NT2/D1 (cell line): ENCODE results near the gene MPP2.

Source experiments
- SUZ12 ChIP-seq: IDR thresholded peaks from 2 replicates; pipeline ENCODE4 v1.6.1; 2011; ENCODE audit not compliant: insufficient read length, insufficient read depth; ENCODE audit errors: extremely low read depth
- YY1 ChIP-seq: IDR thresholded peaks from 2 replicates; pipeline ENCODE4 v1.6.1; 2011; ENCODE audit not compliant: insufficient read length, insufficient read depth

DNA sequence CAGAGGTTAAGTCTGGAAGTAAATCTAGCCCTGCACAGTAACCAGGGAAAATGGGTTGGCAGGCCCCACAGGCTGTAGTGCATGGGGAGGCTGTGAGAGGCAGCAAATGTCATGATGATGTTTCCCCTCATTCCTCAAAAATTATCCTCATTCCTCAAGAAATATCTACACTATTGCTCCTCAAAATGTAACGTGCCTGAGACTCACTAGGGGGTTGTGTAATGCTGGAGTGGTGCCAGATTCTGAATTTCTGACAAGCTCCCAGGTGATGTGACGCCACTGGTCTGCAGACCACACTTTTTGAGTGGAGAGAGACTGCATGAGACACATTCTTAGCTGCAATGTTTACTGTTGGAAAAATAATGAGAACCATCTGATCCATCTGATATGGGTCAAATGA, 73.2 kb downstream of the MPP2 start:
- no peak for TF ChIP-seq YY1
- TF ChIP-seq SUZ12: no peak
